ENCODE results near the gene DBF4B.

Gene DBF4B

GRCh38 chr17:44761932-44762810 lies 53.7 kb downstream of the DBF4B start:
- DNase-seq = no peak

- no peak for DNase-seq
Observed at GRCh38 chr17:44763170-44763569, 54.7 kb downstream of the DBF4B start.

- no peak for DNase-seq
Observed at GRCh38 chr17:44765965-44766364, 57.5 kb downstream of the DBF4B start.

GRCh38 chr17:44766409-44767038 lies 58.1 kb downstream of the DBF4B start:
- DNase-seq = no peak

GRCh38 chr17:44767493-44767892 lies 59.0 kb downstream of the DBF4B start:
- DNase-seq = no peak

- DNase-seq = no peak
Observed at GRCh38 chr17:44768505-44769142, 60.2 kb downstream of the DBF4B start.

GRCh38 chr17:44769230-44769629 lies 60.8 kb downstream of the DBF4B start:
- no peak for DNase-seq

GRCh38 chr17:44769647-44770084 lies 61.2 kb downstream of the DBF4B start:
- no peak for DNase-seq

- no peak for DNase-seq
Observed at GRCh38 chr17:44770166-44770925, 61.9 kb downstream of the DBF4B start.

- DNase-seq = no peak
Observed at GRCh38 chr17:44772308-44773045, 64.0 kb downstream of the DBF4B start.

GRCh38 chr17:44773140-44773539 lies 64.7 kb downstream of the DBF4B start:
- DNase-seq = no peak

GRCh38 chr17:44774271-44775135 lies 66.0 kb downstream of the DBF4B start:
- DNase-seq = peak; percentile 74

- DNase-seq = peak; percentile 92
Observed at GRCh38 chr17:44775136-44775837, 66.8 kb downstream of the DBF4B start.

GRCh38 chr17:44775838-44776621 lies 67.6 kb downstream of the DBF4B start:
- no peak for DNase-seq

- no peak for DNase-seq
Observed at GRCh38 chr17:44776628-44777393, 68.3 kb downstream of the DBF4B start.

GRCh38 chr17:44777394-44778348 lies 69.2 kb downstream of the DBF4B start:
- DNase-seq = no peak

GRCh38 chr17:44778656-44779210 lies 70.3 kb downstream of the DBF4B start:
- no peak for DNase-seq
